ENCODE measurements around the gene CAB39L. TPM values are rescaled to one million over a fixed set of nuclear protein-coding genes. Genes with fewer than 3 reads are reported as not detected.

CAB39L gene
- total RNA-seq, 1 experiment from 2014 or later: 6.6 TPM

- in situ Hi-C loops (cut with HindIII; ENCODE audit: low pct_unique_long_range_greater_than_20kb, low sequenced_read_pairs) (no loop called here), intact Hi-C loops (cut with micrococcal nuclease; ENCODE audit: unreplicated experiment) (no loop called here)
- H3K27me3 ChIP-seq (ENCODE audit: control insufficient read depth, insufficient read depth, low read length): no peaks in the 10 kb centered on the region
- CTCF ChIA-PET: no interaction called here
- no peaks in the 10 kb centered on the region for H3K36me3 ChIP-seq (ENCODE audit: control insufficient read depth, insufficient read depth, low read length)
- no peak for DNase-seq (ENCODE audit: low read depth, low spot score)
- no peak for ATAC-seq
- no peak overlapping the region for H3K4me3 ChIP-seq (ENCODE audit: low read depth in 2 of 2, low read length in 2 of 2)
- H3K9me3 ChIP-seq (ENCODE audit: control insufficient read depth, insufficient read depth, low read depth, low read length): no peaks in the 10 kb centered on the region
- TF ChIP-seq CTCF (IDR thresholded peaks at IDR 0.05) (no peak), REST (IDR thresholded peaks at IDR 0.05; ENCODE audit: insufficient read depth in 1 of 2, low read depth in 2 of 2, low read length in 1 of 2) (no peak), SIN3A (IDR thresholded peaks at IDR 0.05; ENCODE audit: borderline replicate concordance, insufficient read depth, low read depth, low read length) (no peak), TCF7L2 (IDR thresholded peaks at IDR 0.05; ENCODE audit: low read depth, low read length) (no peak), POLR2AphosphoS5 (IDR thresholded peaks at IDR 0.05; ENCODE audit: low read depth, low read length) (no peak)
- BruUV-seq (replicated peaks): no TSS peak
- POLR2A ChIA-PET: no interaction called here
- no peak overlapping the region for H3K27ac ChIP-seq (ENCODE audit: low read length)
- H3K4me1 ChIP-seq (ENCODE audit: control insufficient read depth, insufficient read depth, low read length): no peaks in the 10 kb centered on the region; the same call in 1 of the 2 replicates
Measured at GRCh38 chr13:49404703-49405020, 39.2 kb downstream of the CAB39L start.

- no TSS peak for BruUV-seq (replicated peaks)
- H3K27ac ChIP-seq (ENCODE audit: low read length): no peak overlapping the region
- intact Hi-C loops (cut with micrococcal nuclease; ENCODE audit: unreplicated experiment): no loop called here
- in situ Hi-C loops (cut with HindIII; ENCODE audit: low pct_unique_long_range_greater_than_20kb, low sequenced_read_pairs): no loop called here
- ATAC-seq (no peak), DNase-seq (ENCODE audit: low read depth, low spot score) (no peak)
- no peak for TF ChIP-seq POLR2AphosphoS5 (IDR thresholded peaks at IDR 0.05; ENCODE audit: low read depth, low read length)
- no peak for TF ChIP-seq REST (IDR thresholded peaks at IDR 0.05; ENCODE audit: insufficient read depth in 1 of 2, low read depth in 2 of 2, low read length in 1 of 2)
- no peak overlapping the region for H3K4me3 ChIP-seq (ENCODE audit: low read depth in 2 of 2, low read length in 2 of 2)
- no peaks in the 10 kb centered on the region for H3K9me3 ChIP-seq (ENCODE audit: control insufficient read depth, insufficient read depth, low read depth, low read length)
- no peaks in the 10 kb centered on the region; the same call in 1 of the 2 replicates for H3K4me1 ChIP-seq (ENCODE audit: control insufficient read depth, insufficient read depth, low read length)
- POLR2A ChIA-PET: no interaction called here
- CTCF ChIA-PET: no interaction called here
- H3K27me3 ChIP-seq (ENCODE audit: control insufficient read depth, insufficient read depth, low read length): no peaks in the 10 kb centered on the region
- H3K36me3 ChIP-seq (ENCODE audit: control insufficient read depth, insufficient read depth, low read length): no peaks in the 10 kb centered on the region
Measured at GRCh38 chr13:49403996-49404702, 39.7 kb downstream of the CAB39L start.

Measured in Panc1 (cell line).